Measurements from ENCODE around the gene STK10. TPM values are rescaled to one million over a fixed set of nuclear protein-coding genes. Genes with fewer than 3 reads are reported as not detected.

STK10 gene
- total RNA-seq, 1 experiment from 2014 or later: 8.0 TPM

- no peak for DNase-seq (ENCODE audit: low spot score)
Observed at GRCh38 chr5:172110260-172110815, 77.7 kb downstream of the STK10 start.

DNA sequence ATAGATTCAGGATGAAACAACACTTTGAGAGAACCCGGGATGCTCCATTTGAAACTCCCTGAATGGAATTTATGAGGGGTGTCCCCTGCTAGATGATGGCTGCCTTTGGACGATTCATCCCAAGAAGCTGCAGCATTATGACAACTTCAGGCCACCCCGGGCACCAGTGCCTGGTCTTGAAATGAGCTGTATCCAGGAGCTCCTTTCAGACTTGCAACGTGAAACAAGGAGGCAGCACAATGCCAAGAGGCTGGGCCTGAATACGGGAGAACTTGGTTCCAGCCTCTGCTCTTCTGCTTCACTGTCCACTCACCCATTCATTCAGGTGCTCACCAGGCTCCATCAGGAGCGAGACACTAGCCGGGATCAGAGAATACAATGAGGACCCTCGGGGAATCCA, 78.3 kb downstream of the STK10 start:
- DNase-seq (ENCODE audit: low spot score): no peak

- no peak for DNase-seq (ENCODE audit: low spot score)
Observed at GRCh38 chr5:172107571-172107970, 80.5 kb downstream of the STK10 start.

DNA sequence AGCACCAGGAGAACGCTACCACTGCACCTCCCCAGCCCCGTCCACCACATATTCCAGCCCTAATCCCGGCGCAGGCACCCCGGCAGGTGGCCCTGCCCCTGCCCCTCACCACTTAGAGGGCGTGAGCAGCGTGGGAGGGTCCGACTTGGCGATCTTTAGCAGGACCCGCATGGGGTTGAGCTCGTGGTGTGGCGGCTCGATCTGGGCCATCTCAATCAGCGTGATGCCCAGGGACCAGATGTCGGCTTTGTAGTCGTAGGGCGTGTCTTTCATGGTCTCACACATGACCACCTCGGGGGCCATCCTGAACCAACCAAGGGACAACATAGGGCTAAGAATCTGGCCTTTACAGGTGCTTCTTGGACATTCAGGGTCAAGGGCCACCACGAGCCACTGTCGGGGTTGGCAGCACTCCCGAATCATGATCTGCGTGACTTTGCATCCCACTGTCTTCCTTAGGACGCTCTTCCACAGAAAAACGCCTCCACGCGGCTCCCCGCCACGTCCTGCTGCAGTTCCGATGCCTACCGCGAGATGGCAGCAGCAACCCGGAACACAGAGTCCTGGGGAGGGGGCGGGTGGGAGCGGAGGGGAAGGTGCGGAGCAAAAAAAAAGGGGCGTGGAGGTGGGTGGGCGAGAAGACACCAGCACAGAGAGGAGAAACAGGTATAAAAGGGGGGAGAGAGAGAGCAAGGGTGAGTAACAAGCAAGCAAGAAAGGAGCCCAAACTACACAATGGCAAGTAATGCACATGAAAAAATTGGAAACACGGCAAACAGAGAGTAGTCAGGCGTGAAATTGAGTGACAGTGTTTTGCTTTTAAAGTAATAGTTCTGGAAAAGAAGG, 81.3 kb downstream of the STK10 start:
- DNase-seq (ENCODE audit: low spot score): no peak

- no peak for DNase-seq (ENCODE audit: low spot score)
Observed at GRCh38 chr5:172105811-172106210, 82.2 kb downstream of the STK10 start.

- DNase-seq (ENCODE audit: low spot score): no peak
Observed at GRCh38 chr5:172104801-172105701, 83.0 kb downstream of the STK10 start.

DNA sequence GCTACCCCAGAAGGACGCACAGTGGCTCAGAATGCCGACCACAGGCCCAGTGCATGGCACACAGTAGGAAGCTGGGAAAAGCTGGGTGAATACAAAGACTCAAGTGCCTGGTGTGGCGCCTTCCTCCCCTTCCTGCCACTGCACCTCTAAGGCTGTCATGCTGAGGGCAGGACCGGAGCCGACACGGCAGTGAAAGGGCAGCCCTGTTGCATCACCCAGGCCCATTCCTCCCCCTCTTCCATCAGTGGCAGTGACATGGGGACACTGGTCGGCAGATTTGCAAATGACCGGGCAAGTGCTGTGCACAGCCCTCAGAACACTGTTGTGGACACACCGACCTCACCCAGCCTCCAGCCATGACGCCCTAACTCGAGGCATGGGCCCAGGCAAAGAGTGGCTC, 84.0 kb downstream of the STK10 start:
- no peak for DNase-seq (ENCODE audit: low spot score)

DNA sequence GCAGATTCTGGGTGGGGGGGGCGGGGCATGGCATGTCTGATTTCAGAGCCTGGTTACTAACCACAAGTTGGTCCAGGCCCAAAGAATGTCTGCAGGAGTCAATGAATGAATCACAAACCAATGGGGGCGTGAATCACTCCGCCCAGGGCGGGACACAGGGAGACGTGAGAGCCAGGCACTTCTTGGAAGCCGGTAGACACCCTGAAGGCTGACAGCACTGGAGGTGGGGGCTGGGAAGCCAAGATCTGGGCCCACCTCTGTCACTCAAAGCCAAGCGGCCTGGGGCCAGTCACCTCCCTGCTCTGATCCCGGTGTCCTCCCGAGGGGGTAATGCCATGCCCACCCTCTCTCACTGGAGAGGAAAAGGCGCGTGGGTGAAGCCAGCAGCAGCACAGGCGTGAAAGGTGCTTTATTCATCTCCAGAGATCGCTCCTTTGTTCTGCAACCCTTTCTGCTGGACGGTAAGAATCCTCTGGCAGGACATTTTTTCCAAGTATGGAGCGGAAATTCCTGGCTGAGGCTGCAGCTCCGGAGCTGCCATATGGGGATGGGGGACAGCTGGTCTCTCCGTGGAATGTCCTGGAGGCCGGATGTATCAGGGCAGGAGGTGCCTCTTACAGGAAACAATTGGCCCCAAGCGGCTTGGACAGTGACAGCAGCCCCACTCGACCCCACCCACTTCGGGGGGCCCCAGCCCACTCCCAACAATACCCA, 85.0 kb downstream of the STK10 start:
- peak; percentile 91 for DNase-seq (ENCODE audit: low spot score)

DNA sequence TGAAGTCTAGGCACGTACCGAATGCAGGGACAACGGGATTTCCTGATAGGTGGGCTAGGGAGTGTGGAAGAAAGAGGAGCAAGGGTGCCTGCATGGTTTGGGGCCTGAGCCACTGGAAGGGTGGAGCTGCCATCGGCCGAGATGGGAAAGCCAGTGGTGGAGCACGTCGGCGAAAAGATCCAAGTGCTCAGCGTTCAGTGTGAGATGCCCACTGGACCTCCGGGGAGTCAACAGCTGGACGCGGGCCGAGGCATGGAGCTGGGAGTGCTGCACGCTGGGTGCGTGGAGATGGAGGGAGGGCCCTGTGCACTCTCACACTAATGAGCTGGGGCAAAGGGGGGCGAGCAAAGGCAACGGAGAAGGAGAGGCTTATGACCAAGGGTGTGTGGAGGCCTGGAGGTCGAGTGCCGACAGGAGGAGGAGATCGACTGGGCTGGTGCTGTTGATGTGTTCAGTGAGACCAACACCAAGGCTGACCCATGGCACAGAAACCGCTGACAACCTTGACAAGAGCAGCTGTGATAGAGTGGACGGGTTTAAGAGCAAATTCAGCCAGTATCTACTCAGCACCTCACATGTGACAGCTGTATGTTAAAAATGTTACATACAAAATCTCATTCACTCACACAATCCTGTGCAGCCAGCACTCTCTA, 85.7 kb downstream of the STK10 start:
- DNase-seq (ENCODE audit: low spot score): no peak

DNA sequence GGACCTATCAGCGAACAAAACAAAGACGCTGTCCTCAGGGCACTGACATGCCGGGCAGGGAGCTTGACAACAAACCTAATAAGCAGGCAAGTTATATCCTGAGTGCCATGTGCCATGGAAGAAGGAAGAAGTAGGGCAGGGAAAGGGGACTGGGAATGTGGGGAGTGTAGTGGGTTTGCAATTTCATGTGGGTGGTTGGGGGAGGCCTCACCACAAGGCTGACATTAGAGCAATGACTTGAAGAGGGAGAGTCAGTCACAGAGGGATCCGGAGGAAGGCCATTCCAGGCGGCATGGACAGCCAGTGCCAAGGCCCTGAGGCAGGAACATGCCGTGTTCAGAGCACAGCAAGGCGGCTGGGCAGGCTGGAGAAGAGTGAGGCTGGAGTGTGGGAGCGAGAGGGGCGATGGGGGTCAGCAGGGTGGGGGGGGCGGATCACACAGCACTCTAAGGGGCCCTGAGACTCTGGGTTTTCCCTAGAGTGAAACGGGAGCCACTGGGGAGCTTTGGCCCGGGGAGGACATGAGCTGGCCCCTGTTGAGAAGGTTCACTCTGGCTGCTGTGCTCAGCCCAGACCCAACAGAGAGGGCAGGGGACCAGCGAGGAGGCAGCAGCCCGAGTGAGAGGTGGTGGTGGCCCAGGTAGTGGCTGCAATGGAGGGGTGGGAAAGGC, 86.3 kb downstream of the STK10 start:
- no peak for DNase-seq (ENCODE audit: low spot score)

GRCh38 chr5:172098883-172099282, 89.1 kb downstream of the STK10 start:
- no peak for DNase-seq (ENCODE audit: low spot score)

- no peak for DNase-seq (ENCODE audit: low spot score)
Observed at GRCh38 chr5:172098046-172098445, 90.0 kb downstream of the STK10 start.

- no peak for DNase-seq (ENCODE audit: low spot score)
Observed at GRCh38 chr5:172097356-172097755, 90.7 kb downstream of the STK10 start.

DNA sequence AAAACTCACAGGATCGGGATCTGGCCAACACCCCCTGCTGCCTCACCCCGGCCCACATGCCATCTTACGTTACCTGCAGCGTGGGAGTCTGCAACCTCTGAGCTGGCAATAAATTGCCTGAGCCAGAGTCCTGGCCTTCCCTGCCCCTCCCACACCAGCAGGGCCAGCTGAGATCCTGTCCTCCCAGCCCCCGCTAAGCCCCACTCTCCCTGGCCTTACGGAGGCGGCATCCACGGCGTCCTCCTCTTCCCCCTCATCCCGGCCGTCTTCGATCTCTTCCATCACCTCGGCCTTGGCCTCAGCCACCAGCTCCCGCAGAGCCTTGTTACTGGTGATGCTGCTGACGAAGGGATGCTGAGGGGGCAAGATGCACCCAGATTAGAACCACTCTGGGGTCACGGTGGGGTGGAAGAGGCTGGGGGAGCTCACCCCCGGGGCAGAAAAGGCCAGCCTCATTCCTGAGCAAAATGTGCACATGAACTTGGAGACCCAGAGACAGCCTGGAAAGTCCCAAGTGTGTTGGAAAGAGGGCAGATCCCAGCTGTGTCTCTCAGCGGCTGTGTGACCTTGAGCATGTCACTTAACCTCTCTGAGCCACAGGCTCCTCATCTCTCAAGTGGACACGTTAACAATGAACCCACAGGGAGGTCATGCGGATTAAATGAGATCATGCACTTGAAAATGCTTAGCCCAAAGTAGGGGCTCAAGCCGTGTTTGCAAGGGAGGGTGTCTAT, 91.7 kb downstream of the STK10 start:
- DNase-seq (ENCODE audit: low spot score): no peak

DNA sequence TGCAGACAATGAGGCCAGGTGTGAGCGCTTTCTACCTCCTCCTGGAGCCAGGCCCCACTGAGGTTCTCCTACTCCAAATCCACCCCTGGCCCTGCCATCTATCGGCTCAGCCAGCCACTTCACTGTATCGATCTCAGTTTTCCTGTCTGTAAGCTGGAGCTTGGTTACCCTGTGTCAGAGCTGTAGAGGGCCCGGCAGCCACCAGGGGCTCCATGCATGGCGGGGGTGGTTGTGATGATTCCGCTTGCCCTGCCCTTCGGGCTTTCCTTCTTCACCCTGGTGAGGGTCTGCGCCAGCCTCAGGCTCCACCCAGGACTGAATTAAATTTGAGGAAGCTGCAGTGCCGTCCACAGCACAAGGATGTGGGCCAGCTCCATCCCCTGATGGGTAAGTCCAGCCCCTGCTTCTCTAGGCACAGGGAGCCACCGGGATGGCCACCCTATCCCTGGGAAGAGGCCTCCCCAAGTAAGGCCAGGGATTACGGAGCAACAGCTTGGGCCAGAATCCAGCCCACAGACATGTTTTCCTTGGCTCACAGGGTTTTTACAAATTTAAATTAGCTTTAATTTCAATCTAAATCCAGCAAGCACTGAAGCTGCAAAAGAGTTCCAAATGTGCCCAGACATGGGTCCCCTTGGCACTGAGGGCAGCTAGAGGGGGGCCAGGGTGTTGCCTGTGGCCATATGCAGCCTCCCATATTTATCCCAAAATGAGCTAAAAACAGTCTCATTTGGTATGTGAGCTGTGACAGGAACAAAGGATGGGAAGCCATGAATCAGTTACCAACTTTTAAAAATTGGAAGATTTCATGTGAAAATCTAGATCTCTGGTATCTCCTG, 92.4 kb downstream of the STK10 start:
- no peak for DNase-seq (ENCODE audit: low spot score)

DNA sequence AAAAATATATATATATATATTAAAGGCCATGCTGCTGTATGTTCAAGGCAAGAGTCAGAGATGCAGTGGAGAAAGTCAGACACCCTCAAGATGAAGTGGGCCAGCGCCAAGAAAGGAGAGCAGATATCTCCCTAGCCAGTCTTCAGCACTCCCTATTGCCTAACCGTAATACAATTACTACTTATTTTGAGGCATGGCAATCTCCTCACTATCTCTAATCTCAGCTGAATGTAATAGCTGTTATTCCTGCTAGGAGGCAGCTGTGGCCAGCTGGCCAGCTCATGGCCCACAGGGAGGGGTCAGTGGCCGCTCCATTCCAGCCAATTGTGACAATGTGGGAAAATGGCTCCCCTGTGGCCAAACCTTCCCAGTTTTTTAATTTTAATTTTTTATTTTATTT, 94.1 kb downstream of the STK10 start:
- DNase-seq (ENCODE audit: low spot score): no peak

GRCh38 chr5:172093559-172093958, 94.5 kb downstream of the STK10 start:
- no peak for DNase-seq (ENCODE audit: low spot score)

DNA sequence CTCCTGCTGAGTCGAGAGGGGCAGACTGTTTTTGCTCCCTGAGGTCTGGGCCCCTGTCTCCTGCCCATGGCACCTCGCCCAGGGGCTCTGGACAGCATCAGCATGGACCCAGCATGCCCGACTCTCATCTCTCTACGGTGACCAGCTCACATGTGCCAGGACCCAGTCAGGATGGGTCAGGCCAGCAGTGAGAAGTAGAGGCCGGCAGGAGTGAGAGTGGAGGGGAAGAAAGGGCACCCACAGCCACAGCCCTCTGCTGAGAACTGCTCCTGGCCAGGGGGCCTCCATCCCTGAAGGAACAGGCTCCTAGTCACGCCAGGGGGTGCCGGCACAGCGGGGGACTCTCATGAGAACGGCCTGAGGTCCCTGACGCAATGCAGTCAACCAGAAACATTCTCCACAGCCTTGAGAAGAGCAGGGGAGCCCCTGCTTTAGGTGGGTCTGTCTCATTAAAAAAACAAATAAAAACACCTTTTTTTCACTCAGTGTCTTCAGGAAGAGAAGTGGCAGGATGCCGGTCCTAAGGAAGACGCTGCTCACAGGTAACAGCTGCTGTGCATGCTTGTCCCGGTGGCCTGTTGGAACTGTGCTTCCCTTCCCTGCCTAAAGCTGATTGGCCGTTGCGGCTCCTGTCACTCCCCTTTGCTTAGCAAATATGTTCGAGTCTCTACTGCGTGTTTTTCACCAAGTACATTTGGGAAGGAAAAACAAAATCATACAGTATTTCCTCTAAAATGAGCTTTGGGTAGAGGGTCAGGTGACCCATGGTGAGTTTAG, 95.9 kb downstream of the STK10 start:
- no peak for DNase-seq (ENCODE audit: low spot score)

Measured in H4 (cell line).